Prostate gland (tissue), 2 donors: Measurements from ENCODE around the gene POSTN.

Experiments
- POLR2A ChIP-seq: fragments of 450-650 bp; IDR thresholded peaks from one replicate; pipeline ENCODE4 v1.6.1; 2016; ENCODE audit warnings: antibody characterized with exemption, mild to moderate bottlenecking
- TF ChIP-seq, protein P1 (sequence below), 4 experiments: fragments of 200-600 bp in 2 of 4; fragments of 450-650 bp in 2 of 4; sonication (generic) in 2 of 4; IDR thresholded peaks; 1 replicate in 3 of 4; 2 replicates in 1 of 4; pipeline ENCODE4 v1.5.1; 2016 to 2019; ENCODE audit warnings: antibody characterized with exemption in 4 of 4, mild to moderate bottlenecking in 2 of 4, moderate library complexity in 2 of 4

DNA sequence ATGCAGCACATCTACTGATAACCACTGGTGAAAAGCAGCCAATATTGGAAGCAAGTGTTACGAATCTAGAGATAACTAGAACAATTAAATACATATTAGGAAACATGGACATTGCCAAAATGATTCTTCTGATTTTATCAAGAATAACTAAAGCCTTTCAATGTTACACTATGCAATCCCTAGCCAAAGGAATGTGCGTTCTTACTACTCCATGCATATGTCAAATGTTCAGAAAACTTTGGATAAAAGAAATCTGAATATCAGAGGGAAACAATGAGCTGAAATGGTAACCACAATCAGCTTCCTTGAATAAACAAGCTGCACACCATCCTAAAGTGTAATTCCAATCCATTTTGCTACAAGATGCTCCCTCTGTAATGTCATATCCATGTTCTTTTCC is 951 bp upstream of the POSTN start:
- no peak for TF ChIP-seq POLR2A
- TF ChIP-seq, protein P1, sequence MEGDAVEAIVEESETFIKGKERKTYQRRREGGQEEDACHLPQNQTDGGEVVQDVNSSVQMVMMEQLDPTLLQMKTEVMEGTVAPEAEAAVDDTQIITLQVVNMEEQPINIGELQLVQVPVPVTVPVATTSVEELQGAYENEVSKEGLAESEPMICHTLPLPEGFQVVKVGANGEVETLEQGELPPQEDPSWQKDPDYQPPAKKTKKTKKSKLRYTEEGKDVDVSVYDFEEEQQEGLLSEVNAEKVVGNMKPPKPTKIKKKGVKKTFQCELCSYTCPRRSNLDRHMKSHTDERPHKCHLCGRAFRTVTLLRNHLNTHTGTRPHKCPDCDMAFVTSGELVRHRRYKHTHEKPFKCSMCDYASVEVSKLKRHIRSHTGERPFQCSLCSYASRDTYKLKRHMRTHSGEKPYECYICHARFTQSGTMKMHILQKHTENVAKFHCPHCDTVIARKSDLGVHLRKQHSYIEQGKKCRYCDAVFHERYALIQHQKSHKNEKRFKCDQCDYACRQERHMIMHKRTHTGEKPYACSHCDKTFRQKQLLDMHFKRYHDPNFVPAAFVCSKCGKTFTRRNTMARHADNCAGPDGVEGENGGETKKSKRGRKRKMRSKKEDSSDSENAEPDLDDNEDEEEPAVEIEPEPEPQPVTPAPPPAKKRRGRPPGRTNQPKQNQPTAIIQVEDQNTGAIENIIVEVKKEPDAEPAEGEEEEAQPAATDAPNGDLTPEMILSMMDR (IDR thresholded peaks at IDR 0.05) = no peak
